Choroid plexus epithelial cell (primary cell): ENCODE measurements around the gene JAKMIP2.

Experiments
- DNase-seq: peaks from one replicate; pipeline ENCODE4 v3.0.0-alpha.2; 2010; ENCODE audit warnings: low read depth
- H3K4me3 ChIP-seq: 2 replicates; pipeline ENCODE4 v1.5.1; 2011; ENCODE audit warnings: low read depth, mild to moderate bottlenecking, control low read depth, low read length, moderate library complexity
- TF ChIP-seq, protein P1 (sequence below): conservative IDR thresholded peaks from 2 replicates; pipeline ENCODE4 v1.5.1; 2011; ENCODE audit warnings: low read depth, mild to moderate bottlenecking, control low read depth, inconsistent platforms, low read length, moderate library complexity

The JAKMIP2 gene

DNA sequence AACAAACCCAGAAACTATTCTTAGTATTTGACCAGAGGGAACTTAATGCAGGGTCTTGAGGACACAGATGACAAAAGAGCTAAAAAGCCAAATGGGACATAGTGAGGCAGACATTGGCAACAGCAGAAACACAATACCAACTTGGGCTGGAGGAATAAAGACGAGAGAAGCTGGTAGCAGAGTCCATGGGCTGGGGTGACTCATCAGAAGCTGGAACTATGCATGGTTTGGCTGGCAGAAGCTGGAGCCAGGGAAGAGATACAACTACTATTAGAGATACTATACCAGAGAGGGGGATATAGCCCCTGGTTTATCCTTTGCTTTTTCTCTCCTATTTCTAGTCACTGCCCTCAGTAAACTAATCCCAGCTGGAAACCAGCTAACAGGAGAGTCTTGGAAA, 243.5 kb downstream of the JAKMIP2 start:
- DNase-seq, result peak; percentile 30
- TF ChIP-seq, protein P1, sequence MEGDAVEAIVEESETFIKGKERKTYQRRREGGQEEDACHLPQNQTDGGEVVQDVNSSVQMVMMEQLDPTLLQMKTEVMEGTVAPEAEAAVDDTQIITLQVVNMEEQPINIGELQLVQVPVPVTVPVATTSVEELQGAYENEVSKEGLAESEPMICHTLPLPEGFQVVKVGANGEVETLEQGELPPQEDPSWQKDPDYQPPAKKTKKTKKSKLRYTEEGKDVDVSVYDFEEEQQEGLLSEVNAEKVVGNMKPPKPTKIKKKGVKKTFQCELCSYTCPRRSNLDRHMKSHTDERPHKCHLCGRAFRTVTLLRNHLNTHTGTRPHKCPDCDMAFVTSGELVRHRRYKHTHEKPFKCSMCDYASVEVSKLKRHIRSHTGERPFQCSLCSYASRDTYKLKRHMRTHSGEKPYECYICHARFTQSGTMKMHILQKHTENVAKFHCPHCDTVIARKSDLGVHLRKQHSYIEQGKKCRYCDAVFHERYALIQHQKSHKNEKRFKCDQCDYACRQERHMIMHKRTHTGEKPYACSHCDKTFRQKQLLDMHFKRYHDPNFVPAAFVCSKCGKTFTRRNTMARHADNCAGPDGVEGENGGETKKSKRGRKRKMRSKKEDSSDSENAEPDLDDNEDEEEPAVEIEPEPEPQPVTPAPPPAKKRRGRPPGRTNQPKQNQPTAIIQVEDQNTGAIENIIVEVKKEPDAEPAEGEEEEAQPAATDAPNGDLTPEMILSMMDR, result no peak
- H3K4me3 ChIP-seq, result no peak overlapping the region

DNA sequence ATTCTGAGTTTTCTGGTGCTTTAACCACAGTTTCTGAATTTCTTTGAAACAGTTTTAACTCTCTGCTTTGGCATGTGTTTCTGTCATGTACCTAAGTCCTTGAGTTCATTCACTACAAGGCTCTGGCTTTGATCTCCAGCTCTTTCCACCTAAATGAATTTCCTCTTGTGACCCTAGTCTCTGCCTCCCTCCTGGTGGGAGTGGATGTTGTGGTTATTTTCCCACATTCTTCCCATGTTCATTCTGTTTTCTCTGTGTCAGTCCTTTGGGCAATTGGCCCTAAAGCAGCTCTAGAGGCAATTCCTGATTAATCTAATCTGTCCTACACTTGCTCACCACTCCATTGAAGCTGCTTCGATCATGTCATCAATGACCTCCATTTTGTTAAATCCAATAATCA, 244.3 kb downstream of the JAKMIP2 start:
- H3K4me3 ChIP-seq, result no peak overlapping the region
- peak; percentile 25 for DNase-seq
- TF ChIP-seq, protein P1, result no peak
